ENCODE data around the gene COG6.

DNA sequence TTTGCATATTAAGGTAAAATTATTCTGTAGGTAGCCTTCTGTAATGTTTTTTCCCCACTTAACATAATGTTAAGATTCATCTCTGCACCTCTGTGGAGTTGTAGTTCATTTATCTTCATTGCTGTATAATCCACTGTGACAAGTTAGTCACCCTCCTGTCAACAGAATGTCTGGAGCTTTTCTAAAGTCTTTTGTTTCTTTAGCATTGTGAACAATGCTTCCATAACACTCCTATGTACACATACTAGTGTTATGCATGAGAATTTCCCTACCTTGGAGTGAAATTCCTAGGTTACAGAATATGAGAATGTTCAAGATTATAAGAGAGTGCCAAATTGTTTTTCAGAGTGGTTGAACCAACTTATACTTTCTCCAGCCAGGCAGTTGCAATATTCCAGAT is 113.5 kb downstream of the COG6 start:
- TF ChIP-seq, protein P1, sequence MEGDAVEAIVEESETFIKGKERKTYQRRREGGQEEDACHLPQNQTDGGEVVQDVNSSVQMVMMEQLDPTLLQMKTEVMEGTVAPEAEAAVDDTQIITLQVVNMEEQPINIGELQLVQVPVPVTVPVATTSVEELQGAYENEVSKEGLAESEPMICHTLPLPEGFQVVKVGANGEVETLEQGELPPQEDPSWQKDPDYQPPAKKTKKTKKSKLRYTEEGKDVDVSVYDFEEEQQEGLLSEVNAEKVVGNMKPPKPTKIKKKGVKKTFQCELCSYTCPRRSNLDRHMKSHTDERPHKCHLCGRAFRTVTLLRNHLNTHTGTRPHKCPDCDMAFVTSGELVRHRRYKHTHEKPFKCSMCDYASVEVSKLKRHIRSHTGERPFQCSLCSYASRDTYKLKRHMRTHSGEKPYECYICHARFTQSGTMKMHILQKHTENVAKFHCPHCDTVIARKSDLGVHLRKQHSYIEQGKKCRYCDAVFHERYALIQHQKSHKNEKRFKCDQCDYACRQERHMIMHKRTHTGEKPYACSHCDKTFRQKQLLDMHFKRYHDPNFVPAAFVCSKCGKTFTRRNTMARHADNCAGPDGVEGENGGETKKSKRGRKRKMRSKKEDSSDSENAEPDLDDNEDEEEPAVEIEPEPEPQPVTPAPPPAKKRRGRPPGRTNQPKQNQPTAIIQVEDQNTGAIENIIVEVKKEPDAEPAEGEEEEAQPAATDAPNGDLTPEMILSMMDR (conservative IDR thresholded peaks at IDR 0.05 in 1 of 2, IDR thresholded peaks at IDR 0.05 in 1 of 2; ENCODE audit: low read depth in 1 of 2, low read length in 2 of 2), result no peak
- no peak for TF ChIP-seq EZH2 (IDR thresholded peaks at IDR 0.05; ENCODE audit: low read length, missing control alignments)

Measured in fibroblast of lung (primary cell).